Neural cell (in vitro differentiated cells): ENCODE measurements around the gene MTMR3. TPM values are rescaled to one million over a fixed set of nuclear protein-coding genes. Genes with fewer than 3 reads are reported as not detected.

Source experiments
- H2AFZ ChIP-seq: fragments of 200-600, 300-800 bp; sonication (generic), shearing (Covaris generic); 2 replicates; pipeline ENCODE4 v1.6.0; 2014; ENCODE audit warnings: low read depth, mild to moderate bottlenecking, antibody characterized with exemption, low read length, moderate library complexity
- H3F3A ChIP-seq: fragments of 200-600 bp; shearing (Covaris generic); 2 replicates; pipeline ENCODE4 v1.6.1; 2016; ENCODE audit warnings: mild to moderate bottlenecking, moderate library complexity, mixed read lengths, antibody characterized with exemption, low read length; ENCODE audit not compliant: insufficient read depth, poor library complexity, severe bottlenecking
- H3K27ac ChIP-seq: fragments of 200-600, 300-800 bp; sonication (generic), shearing (Covaris generic); 2 replicates; pipeline ENCODE4 v1.5.1; 2014; ENCODE audit warnings: mild to moderate bottlenecking, low read length, moderate library complexity
- H3K27me3 ChIP-seq: fragments of 300-800, 200-600 bp; sonication (generic), shearing (Covaris generic); 2 replicates; pipeline ENCODE4 v1.6.0; 2014; ENCODE audit warnings: mild to moderate bottlenecking, low read depth, low read length, moderate library complexity; ENCODE audit not compliant: insufficient read depth
- H3K36me3 ChIP-seq: fragments of 300-800, 200-600 bp; sonication (generic), shearing (Covaris generic); 2 replicates; pipeline ENCODE4 v1.5.1; 2014; ENCODE audit warnings: mild to moderate bottlenecking, antibody characterized with exemption, low read length, moderate library complexity; ENCODE audit not compliant: insufficient read depth
- H3K4me2 ChIP-seq: fragments of 300-800, 200-600 bp; sonication (generic), shearing (Covaris generic); 2 replicates; pipeline ENCODE4 v1.6.0; 2014; ENCODE audit warnings: mild to moderate bottlenecking, low read length
- H3K4me3 ChIP-seq: fragments of 300-800, 200-600 bp; sonication (generic), shearing (Covaris generic); 2 replicates; pipeline ENCODE4 v1.5.1; 2014; ENCODE audit warnings: mild to moderate bottlenecking, low read length, moderate library complexity
- H3K79me2 ChIP-seq: fragments of 200-600 bp; shearing (Covaris generic); replicated peaks from 2 replicates; pipeline ENCODE4 v1.6.0; 2014; ENCODE audit warnings: mild to moderate bottlenecking, low read length, moderate library complexity; ENCODE audit not compliant: insufficient read depth
- H3K9ac ChIP-seq: fragments of 300-800, 200-600 bp; sonication (generic), shearing (Covaris generic); 2 replicates; pipeline ENCODE4 v1.6.1; 2016; ENCODE audit warnings: mild to moderate bottlenecking, low read length, mixed read lengths
- H3K9me2 ChIP-seq: fragments of 200-600 bp; shearing (Covaris generic); 2 replicates; pipeline ENCODE4 v1.6.1; 2016; ENCODE audit warnings: mild to moderate bottlenecking, low read length, mixed read lengths; ENCODE audit not compliant: insufficient read depth
- H3K9me3 ChIP-seq: fragments of 200-600, 300-800 bp; sonication (generic), shearing (Covaris generic); 2 replicates; pipeline ENCODE4 v1.6.1; 2016; ENCODE audit warnings: mild to moderate bottlenecking, mixed run types, low read length, moderate library complexity, mixed read lengths
- H4K20me1 ChIP-seq: fragments of 200-600 bp; shearing (Covaris generic); 2 replicates; pipeline ENCODE4 v1.6.1; 2016; ENCODE audit warnings: mild to moderate bottlenecking, mixed run types; ENCODE audit not compliant: insufficient read depth
- CTCF ChIP-seq: fragments of 450-650 bp; IDR thresholded peaks from 2 replicates; pipeline ENCODE4 v1.5.1; 2014; ENCODE audit warnings: antibody characterized with exemption, mild to moderate bottlenecking, moderate library complexity; ENCODE audit not compliant: poor library complexity, severe bottlenecking
- EP300 ChIP-seq: fragments of 450-650 bp; conservative IDR thresholded peaks from 2 replicates; pipeline ENCODE4 v1.6.1; 2014; ENCODE audit warnings: antibody characterized with exemption, mild to moderate bottlenecking, moderate library complexity; ENCODE audit not compliant: poor library complexity, severe bottlenecking
- EZH2 ChIP-seq: fragments of 200-600, 300-800 bp; shearing (Covaris generic), sonication (generic); IDR thresholded peaks from 2 replicates; pipeline ENCODE4 v1.6.1; 2014; ENCODE audit warnings: antibody characterized with exemption, low read length, borderline replicate concordance, mild to moderate bottlenecking; ENCODE audit not compliant: insufficient read depth, poor library complexity, severe bottlenecking
- MXI1 ChIP-seq: fragments of 450-650 bp; conservative IDR thresholded peaks from 2 replicates; pipeline ENCODE4 v1.6.1; 2014; ENCODE audit warnings: antibody characterized with exemption, mild to moderate bottlenecking; ENCODE audit not compliant: poor library complexity, severe bottlenecking
- POLR2AphosphoS5 ChIP-seq: IDR thresholded peaks from 2 replicates; pipeline ENCODE4 v1.6.1; 2012
- RAD21 ChIP-seq: fragments of 450-650 bp; conservative IDR thresholded peaks from 2 replicates; pipeline ENCODE4 v1.6.1; 2014; ENCODE audit warnings: antibody characterized with exemption, mild to moderate bottlenecking, moderate library complexity
- SMC3 ChIP-seq: fragments of 450-650 bp; conservative IDR thresholded peaks from 2 replicates; pipeline ENCODE4 v1.6.1; 2014; ENCODE audit warnings: antibody characterized with exemption, mild to moderate bottlenecking, moderate library complexity; ENCODE audit not compliant: poor library complexity
- TAF1 ChIP-seq: IDR thresholded peaks from 2 replicates; pipeline ENCODE4 v1.6.1; 2012; ENCODE audit warnings: low read depth
- polyA plus RNA-seq: library from polyadenylated mRNA; depleted of rRNA; stranded (reverse); fragments of >200 nt; gene quantifications from 2 replicates; pipeline ENCODE4 v1.2.3, GENCODE V29; 2014
- TF ChIP-seq, protein P1 (sequence below): IDR thresholded peaks from 2 replicates; pipeline ENCODE4 v1.6.1; 2012; ENCODE audit warnings: borderline replicate concordance

Gene MTMR3
- polyA plus RNA-seq, 1 donor from 2014 or later: 46.7 TPM

- no peaks in the 10 kb centered on the region for H3K9me2 ChIP-seq
- H4K20me1 ChIP-seq: no peaks in the 10 kb centered on the region
- H3K36me3 ChIP-seq: no peaks in the 10 kb centered on the region
These were observed 50.6 kb downstream of the MTMR3 start for GRCh38 chr22:29933619-29934018.

GRCh38 chr22:29934596-29934995 is 51.6 kb downstream of the MTMR3 start:
- Histone ChIP-seq H3K27ac (no peak overlapping the region), H3K9ac (no peak overlapping the region), H3K36me3 (no peaks in the 10 kb centered on the region), H3F3A (no peaks in the 10 kb centered on the region), H3K4me3 (no peak overlapping the region), H2AFZ (no peak overlapping the region), H3K9me2 (no peaks in the 10 kb centered on the region), H3K27me3 (no peaks in the 10 kb centered on the region), H3K4me2 (no peak overlapping the region), H3K79me2 (peaks cover 80% of the 10 kb centered on the region), H4K20me1 (no peaks in the 10 kb centered on the region), H3K9me3 (no peaks in the 10 kb centered on the region)
- TF ChIP-seq, protein P1, sequence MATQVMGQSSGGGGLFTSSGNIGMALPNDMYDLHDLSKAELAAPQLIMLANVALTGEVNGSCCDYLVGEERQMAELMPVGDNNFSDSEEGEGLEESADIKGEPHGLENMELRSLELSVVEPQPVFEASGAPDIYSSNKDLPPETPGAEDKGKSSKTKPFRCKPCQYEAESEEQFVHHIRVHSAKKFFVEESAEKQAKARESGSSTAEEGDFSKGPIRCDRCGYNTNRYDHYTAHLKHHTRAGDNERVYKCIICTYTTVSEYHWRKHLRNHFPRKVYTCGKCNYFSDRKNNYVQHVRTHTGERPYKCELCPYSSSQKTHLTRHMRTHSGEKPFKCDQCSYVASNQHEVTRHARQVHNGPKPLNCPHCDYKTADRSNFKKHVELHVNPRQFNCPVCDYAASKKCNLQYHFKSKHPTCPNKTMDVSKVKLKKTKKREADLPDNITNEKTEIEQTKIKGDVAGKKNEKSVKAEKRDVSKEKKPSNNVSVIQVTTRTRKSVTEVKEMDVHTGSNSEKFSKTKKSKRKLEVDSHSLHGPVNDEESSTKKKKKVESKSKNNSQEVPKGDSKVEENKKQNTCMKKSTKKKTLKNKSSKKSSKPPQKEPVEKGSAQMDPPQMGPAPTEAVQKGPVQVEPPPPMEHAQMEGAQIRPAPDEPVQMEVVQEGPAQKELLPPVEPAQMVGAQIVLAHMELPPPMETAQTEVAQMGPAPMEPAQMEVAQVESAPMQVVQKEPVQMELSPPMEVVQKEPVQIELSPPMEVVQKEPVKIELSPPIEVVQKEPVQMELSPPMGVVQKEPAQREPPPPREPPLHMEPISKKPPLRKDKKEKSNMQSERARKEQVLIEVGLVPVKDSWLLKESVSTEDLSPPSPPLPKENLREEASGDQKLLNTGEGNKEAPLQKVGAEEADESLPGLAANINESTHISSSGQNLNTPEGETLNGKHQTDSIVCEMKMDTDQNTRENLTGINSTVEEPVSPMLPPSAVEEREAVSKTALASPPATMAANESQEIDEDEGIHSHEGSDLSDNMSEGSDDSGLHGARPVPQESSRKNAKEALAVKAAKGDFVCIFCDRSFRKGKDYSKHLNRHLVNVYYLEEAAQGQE: no peak
- TF ChIP-seq EZH2 (no peak), SMC3 (no peak), CTCF (no peak), RAD21 (no peak), TAF1 (no peak), EP300 (no peak), POLR2AphosphoS5 (no peak), MXI1 (no peak)

More at GRCh38 chr22:29933619-29934018, 50.6 kb downstream of the MTMR3 start:
- TF ChIP-seq, protein P1: no peak
- no peak for TF ChIP-seq SMC3
- TF ChIP-seq TAF1: no peak
- TF ChIP-seq EZH2: no peak
- TF ChIP-seq EP300: no peak
- no peak for TF ChIP-seq POLR2AphosphoS5
- no peak for TF ChIP-seq MXI1
- TF ChIP-seq CTCF: no peak
- TF ChIP-seq RAD21: no peak
- no peak overlapping the region for H3K27ac ChIP-seq
- no peaks in the 10 kb centered on the region for H3K27me3 ChIP-seq
- no peaks in the 10 kb centered on the region for H3F3A ChIP-seq
- no peak overlapping the region for H2AFZ ChIP-seq
- no peaks in the 10 kb centered on the region for H3K9me3 ChIP-seq
- peaks cover 74% of the 10 kb centered on the region for H3K79me2 ChIP-seq
- no peak overlapping the region for H3K4me2 ChIP-seq
- H3K4me3 ChIP-seq: no peak overlapping the region
- no peak overlapping the region for H3K9ac ChIP-seq
